Activated B cell treated with CpG ODN at 0.5 μM for 24 hours (primary cell): Measurements from ENCODE around the gene PROC. TPM values are rescaled to one million over a fixed set of nuclear protein-coding genes. Genes with fewer than 3 reads are reported as not detected.
"Not testable (repeated sequence)": the region's sequence is repeated elsewhere in the genome, so short reads cannot be mapped to it uniquely, and the experiment has no call there.

ENCODE experiments used
- ATAC-seq: fragments of 200-7000 bp; cut with Tn5 transposase; one replicate; pipeline ENCODE4 v1.10.0; 2021; ENCODE audit warnings: low read depth, mild to moderate bottlenecking, moderate library complexity
- CTCF ChIA-PET: fragments of 350-600 bp; sonication (Branson Sonifier 250); formaldehyde crosslinking; loops from one replicate; lab custom pipeline; 2021; ENCODE audit warnings: antibody characterized with exemption; lab: Charles Lee
- POLR2A ChIA-PET: fragments of 350-600 bp; sonication (Branson Sonifier 250); formaldehyde crosslinking; loops from one replicate; lab custom pipeline; 2021; ENCODE audit warnings: antibody characterized with exemption; lab: Charles Lee
- DNase-seq: peaks from one replicate; pipeline ENCODE4 v3.0.0; 2022
- H3K27ac Mint-ChIP-seq: one replicate; pipeline ENCODE4 v1.8.0; 2020; ENCODE audit warnings: mixed read lengths
- H3K27me3 Mint-ChIP-seq: one replicate; pipeline ENCODE4 v1.8.0; 2021; ENCODE audit warnings: mixed read lengths
- H3K36me3 Mint-ChIP-seq: one replicate; pipeline ENCODE4 v1.8.0; 2021; ENCODE audit warnings: low read depth, mixed read lengths
- H3K4me1 Mint-ChIP-seq: one replicate; pipeline ENCODE4 v1.8.0; 2021; ENCODE audit warnings: mixed read lengths
- H3K4me3 Mint-ChIP-seq: one replicate; pipeline ENCODE4 v1.8.0; 2020; ENCODE audit warnings: mild to moderate bottlenecking, mixed read lengths
- H3K9me3 Mint-ChIP-seq: one replicate; pipeline ENCODE4 v1.8.0; 2020; ENCODE audit warnings: mixed read lengths
- CTCF ChIP-seq: fragments of 200-600 bp; IDR thresholded peaks from one replicate; pipeline ENCODE4 v1.8.0; 2022; ENCODE audit warnings: antibody characterized with exemption, mild to moderate bottlenecking
- intact Hi-C: fragments of 100-400 bp; cut with micrococcal nuclease; formaldehyde crosslinking; loops from one replicate; pipeline ENCODE4 v1.15.1; 2024
- total RNA-seq: library from RNA; stranded (reverse); gene quantifications from 2 replicates; pipeline ENCODE4 v1.2.3, GENCODE V29; 2022

The PROC gene
- total RNA-seq, 1 donor from 2014 or later: not detected

- Mint-ChIP-seq H3K9me3 (peaks cover 4% of the 10 kb centered on the region), H3K4me3 (no peak overlapping the region), H3K27me3 (no peaks in the 10 kb centered on the region), H3K4me1 (no peaks in the 10 kb centered on the region), H3K27ac (no peak overlapping the region), H3K36me3 (no peaks in the 10 kb centered on the region)
- no peak for TF ChIP-seq CTCF
- CTCF ChIA-PET: no interaction called here
- POLR2A ChIA-PET: no interaction called here
- intact Hi-C loops: no loop called here
- no peak for ATAC-seq
- DNase-seq: no peak
Measured at GRCh38 chr2:127448526-127448925, 30.3 kb downstream of the PROC start.

GRCh38 chr2:127449414-127449813 is 31.2 kb downstream of the PROC start:
- no peaks in the 10 kb centered on the region for H3K36me3 Mint-ChIP-seq
- DNase-seq: no peak
- peaks cover 4% of the 10 kb centered on the region for H3K9me3 Mint-ChIP-seq
- intact Hi-C loops: no loop called here
- ChIA-PET POLR2A (interaction anchor here (0.7 kb wide), 1 partner anchor 25 kb away, joined by 3 read pairs; no protein-coding TSS in a partner anchor), CTCF (no interaction called here)
- no peak overlapping the region for H3K27ac Mint-ChIP-seq
- H3K4me3 Mint-ChIP-seq: no peak overlapping the region
- no peaks in the 10 kb centered on the region for H3K4me1 Mint-ChIP-seq
- no peaks in the 10 kb centered on the region for H3K27me3 Mint-ChIP-seq
- TF ChIP-seq CTCF: no peak
- ATAC-seq: no peak

- ChIA-PET CTCF (no interaction called here), POLR2A (no interaction called here)
- DNase-seq: no peak
- no peak for TF ChIP-seq CTCF
- H3K9me3 Mint-ChIP-seq: peaks cover 4% of the 10 kb centered on the region
- intact Hi-C loops: no loop called here
- no peak overlapping the region for H3K4me3 Mint-ChIP-seq
- no peaks in the 10 kb centered on the region for H3K36me3 Mint-ChIP-seq
- no peak for ATAC-seq
- H3K27ac Mint-ChIP-seq: no peak overlapping the region
- no peaks in the 10 kb centered on the region for H3K27me3 Mint-ChIP-seq
- H3K4me1 Mint-ChIP-seq: no peaks in the 10 kb centered on the region
Measured at GRCh38 chr2:127449898-127450297, 31.7 kb downstream of the PROC start.

- ChIA-PET POLR2A (no interaction called here), CTCF (no interaction called here)
- Mint-ChIP-seq H3K36me3 (peaks cover 2% of the 10 kb centered on the region), H3K27me3 (no peaks in the 10 kb centered on the region), H3K4me1 (no peaks in the 10 kb centered on the region), H3K27ac (no peak overlapping the region), H3K9me3 (no peaks in the 10 kb centered on the region), H3K4me3 (no peak overlapping the region)
- intact Hi-C loops: no loop called here
- ATAC-seq (no peak), DNase-seq (no peak)
- TF ChIP-seq CTCF: no peak
Measured at GRCh38 chr2:127451981-127452380, 33.8 kb downstream of the PROC start.

- H3K27ac Mint-ChIP-seq, H3K4me1 Mint-ChIP-seq, intact Hi-C loops, POLR2A ChIA-PET, H3K4me3 Mint-ChIP-seq, DNase-seq, H3K27me3 Mint-ChIP-seq, H3K36me3 Mint-ChIP-seq, H3K9me3 Mint-ChIP-seq, CTCF ChIA-PET, ATAC-seq: not testable (repeated sequence)
Measured at GRCh38 chr2:127452423-127452822, 34.2 kb downstream of the PROC start.

GRCh38 chr2:127453013-127453391 is 34.8 kb downstream of the PROC start:
- Mint-ChIP-seq H3K4me1 (peaks cover 6% of the 10 kb centered on the region), H3K27me3 (no peaks in the 10 kb centered on the region), H3K4me3 (no peak overlapping the region), H3K27ac (no peak overlapping the region), H3K9me3 (no peaks in the 10 kb centered on the region), H3K36me3 (peaks cover 2% of the 10 kb centered on the region)
- DNase-seq: no peak
- no peak for ATAC-seq
- POLR2A ChIA-PET: no interaction called here
- CTCF ChIA-PET: no interaction called here
- no peak for TF ChIP-seq CTCF
- intact Hi-C loops: no loop called here
